ENCODE data around the gene OPHN1.
"Not testable (repeated sequence)": the region's sequence is repeated elsewhere in the genome, so short reads cannot be mapped to it uniquely, and the experiment has no call there.

OPHN1 gene

GRCh38 chrX:68326841-68327240 is 106.5 kb downstream of the OPHN1 start:
- not testable (repeated sequence) for H3K27ac ChIP-seq (ENCODE audit: low read depth, low read length); H3K36me3 ChIP-seq (ENCODE audit: control insufficient read depth in 1 of 2, insufficient read depth in 2 of 2, low read length in 2 of 2); H3K9me3 ChIP-seq (ENCODE audit: control insufficient read depth in 1 of 2, low read length in 2 of 2); H3K4me1 ChIP-seq (ENCODE audit: control insufficient read depth in 1 of 2, insufficient read depth in 2 of 2, low read length in 2 of 2); H3K27me3 ChIP-seq (ENCODE audit: control insufficient read depth in 1 of 2, insufficient read depth in 2 of 2, low read length in 2 of 2); H3K4me3 ChIP-seq (ENCODE audit: low read depth in 1 of 2, low read length in 2 of 2); H3K9ac ChIP-seq (ENCODE audit: low read depth in 1 of 2, low read length in 2 of 2)

GRCh38 chrX:68307769-68308168 is 125.5 kb downstream of the OPHN1 start:
- no peak overlapping the region for H3K4me3 ChIP-seq (ENCODE audit: low read depth in 1 of 2, low read length in 2 of 2)
- H3K9me3 ChIP-seq (ENCODE audit: control insufficient read depth in 1 of 2, low read length in 2 of 2): no peaks in the 10 kb centered on the region
- no peak overlapping the region for H3K27ac ChIP-seq (ENCODE audit: low read depth, low read length)
- H3K9ac ChIP-seq (ENCODE audit: low read depth in 1 of 2, low read length in 2 of 2): no peak overlapping the region
- no peaks in the 10 kb centered on the region for H3K36me3 ChIP-seq (ENCODE audit: control insufficient read depth in 1 of 2, insufficient read depth in 2 of 2, low read length in 2 of 2)
- H3K4me1 ChIP-seq (ENCODE audit: control insufficient read depth in 1 of 2, insufficient read depth in 2 of 2, low read length in 2 of 2): no peaks in the 10 kb centered on the region
- H3K27me3 ChIP-seq (ENCODE audit: control insufficient read depth in 1 of 2, insufficient read depth in 2 of 2, low read length in 2 of 2): no peaks in the 10 kb centered on the region

- H3K27me3 ChIP-seq (ENCODE audit: control insufficient read depth in 1 of 2, insufficient read depth in 2 of 2, low read length in 2 of 2): no peaks in the 10 kb centered on the region
- H3K4me3 ChIP-seq (ENCODE audit: low read depth in 1 of 2, low read length in 2 of 2): no peak overlapping the region
- H3K9ac ChIP-seq (ENCODE audit: low read depth in 1 of 2, low read length in 2 of 2): no peak overlapping the region
- no peaks in the 10 kb centered on the region for H3K4me1 ChIP-seq (ENCODE audit: control insufficient read depth in 1 of 2, insufficient read depth in 2 of 2, low read length in 2 of 2)
- H3K27ac ChIP-seq (ENCODE audit: low read depth, low read length): no peak overlapping the region
- no peaks in the 10 kb centered on the region for H3K36me3 ChIP-seq (ENCODE audit: control insufficient read depth in 1 of 2, insufficient read depth in 2 of 2, low read length in 2 of 2)
- no peaks in the 10 kb centered on the region for H3K9me3 ChIP-seq (ENCODE audit: control insufficient read depth in 1 of 2, low read length in 2 of 2)
Measured at GRCh38 chrX:68304602-68305001, 128.7 kb downstream of the OPHN1 start.

- H3K9me3 ChIP-seq (ENCODE audit: control insufficient read depth in 1 of 2, low read length in 2 of 2): no peaks in the 10 kb centered on the region
- no peaks in the 10 kb centered on the region for H3K27me3 ChIP-seq (ENCODE audit: control insufficient read depth in 1 of 2, insufficient read depth in 2 of 2, low read length in 2 of 2)
- H3K4me3 ChIP-seq (ENCODE audit: low read depth in 1 of 2, low read length in 2 of 2): no peak overlapping the region
- H3K27ac ChIP-seq (ENCODE audit: low read depth, low read length): no peak overlapping the region
- no peaks in the 10 kb centered on the region for H3K36me3 ChIP-seq (ENCODE audit: control insufficient read depth in 1 of 2, insufficient read depth in 2 of 2, low read length in 2 of 2)
- no peak overlapping the region for H3K9ac ChIP-seq (ENCODE audit: low read depth in 1 of 2, low read length in 2 of 2)
- no peaks in the 10 kb centered on the region for H3K4me1 ChIP-seq (ENCODE audit: control insufficient read depth in 1 of 2, insufficient read depth in 2 of 2, low read length in 2 of 2)
Measured at GRCh38 chrX:68299898-68300297, 133.4 kb downstream of the OPHN1 start.

- Histone ChIP-seq H3K9me3 (ENCODE audit: control insufficient read depth in 1 of 2, low read length in 2 of 2) (no peaks in the 10 kb centered on the region), H3K4me3 (ENCODE audit: low read depth in 1 of 2, low read length in 2 of 2) (no peak overlapping the region), H3K4me1 (ENCODE audit: control insufficient read depth in 1 of 2, insufficient read depth in 2 of 2, low read length in 2 of 2) (no peaks in the 10 kb centered on the region), H3K36me3 (ENCODE audit: control insufficient read depth in 1 of 2, insufficient read depth in 2 of 2, low read length in 2 of 2) (no peaks in the 10 kb centered on the region), H3K9ac (ENCODE audit: low read depth in 1 of 2, low read length in 2 of 2) (no peak overlapping the region), H3K27ac (ENCODE audit: low read depth, low read length) (no peak overlapping the region), H3K27me3 (ENCODE audit: control insufficient read depth in 1 of 2, insufficient read depth in 2 of 2, low read length in 2 of 2) (no peaks in the 10 kb centered on the region)
Measured at GRCh38 chrX:68292471-68292870, 140.8 kb downstream of the OPHN1 start.

- H3K9me3 ChIP-seq (ENCODE audit: control insufficient read depth in 1 of 2, low read length in 2 of 2): no peaks in the 10 kb centered on the region
- H3K4me3 ChIP-seq (ENCODE audit: low read depth in 1 of 2, low read length in 2 of 2): no peak overlapping the region
- H3K27ac ChIP-seq (ENCODE audit: low read depth, low read length): no peak overlapping the region
- no peaks in the 10 kb centered on the region for H3K4me1 ChIP-seq (ENCODE audit: control insufficient read depth in 1 of 2, insufficient read depth in 2 of 2, low read length in 2 of 2)
- no peaks in the 10 kb centered on the region for H3K27me3 ChIP-seq (ENCODE audit: control insufficient read depth in 1 of 2, insufficient read depth in 2 of 2, low read length in 2 of 2)
- no peak overlapping the region for H3K9ac ChIP-seq (ENCODE audit: low read depth in 1 of 2, low read length in 2 of 2)
- no peaks in the 10 kb centered on the region for H3K36me3 ChIP-seq (ENCODE audit: control insufficient read depth in 1 of 2, insufficient read depth in 2 of 2, low read length in 2 of 2)
Measured at GRCh38 chrX:68288127-68288526, 145.2 kb downstream of the OPHN1 start.

- Histone ChIP-seq H3K9ac (ENCODE audit: low read depth in 1 of 2, low read length in 2 of 2) (no peak overlapping the region), H3K27me3 (ENCODE audit: control insufficient read depth in 1 of 2, insufficient read depth in 2 of 2, low read length in 2 of 2) (no peaks in the 10 kb centered on the region), H3K4me1 (ENCODE audit: control insufficient read depth in 1 of 2, insufficient read depth in 2 of 2, low read length in 2 of 2) (no peaks in the 10 kb centered on the region), H3K27ac (ENCODE audit: low read depth, low read length) (no peak overlapping the region), H3K4me3 (ENCODE audit: low read depth in 1 of 2, low read length in 2 of 2) (no peak overlapping the region), H3K36me3 (ENCODE audit: control insufficient read depth in 1 of 2, insufficient read depth in 2 of 2, low read length in 2 of 2) (no peaks in the 10 kb centered on the region), H3K9me3 (ENCODE audit: control insufficient read depth in 1 of 2, low read length in 2 of 2) (no peaks in the 10 kb centered on the region)
Measured at GRCh38 chrX:68287419-68287818, 145.9 kb downstream of the OPHN1 start.

- no peak overlapping the region for H3K27ac ChIP-seq (ENCODE audit: low read depth, low read length)
- no peak overlapping the region for H3K9ac ChIP-seq (ENCODE audit: low read depth in 1 of 2, low read length in 2 of 2)
- H3K36me3 ChIP-seq (ENCODE audit: control insufficient read depth in 1 of 2, insufficient read depth in 2 of 2, low read length in 2 of 2): no peaks in the 10 kb centered on the region
- H3K27me3 ChIP-seq (ENCODE audit: control insufficient read depth in 1 of 2, insufficient read depth in 2 of 2, low read length in 2 of 2): no peaks in the 10 kb centered on the region
- H3K9me3 ChIP-seq (ENCODE audit: control insufficient read depth in 1 of 2, low read length in 2 of 2): no peaks in the 10 kb centered on the region
- H3K4me1 ChIP-seq (ENCODE audit: control insufficient read depth in 1 of 2, insufficient read depth in 2 of 2, low read length in 2 of 2): no peaks in the 10 kb centered on the region
- no peak overlapping the region for H3K4me3 ChIP-seq (ENCODE audit: low read depth in 1 of 2, low read length in 2 of 2)
Measured at GRCh38 chrX:68286980-68287379, 146.3 kb downstream of the OPHN1 start.

GRCh38 chrX:68286076-68286475 is 147.2 kb downstream of the OPHN1 start:
- H3K27ac ChIP-seq (ENCODE audit: low read depth, low read length): no peak overlapping the region
- no peaks in the 10 kb centered on the region for H3K27me3 ChIP-seq (ENCODE audit: control insufficient read depth in 1 of 2, insufficient read depth in 2 of 2, low read length in 2 of 2)
- no peaks in the 10 kb centered on the region for H3K9me3 ChIP-seq (ENCODE audit: control insufficient read depth in 1 of 2, low read length in 2 of 2)
- H3K9ac ChIP-seq (ENCODE audit: low read depth in 1 of 2, low read length in 2 of 2): no peak overlapping the region
- no peaks in the 10 kb centered on the region for H3K4me1 ChIP-seq (ENCODE audit: control insufficient read depth in 1 of 2, insufficient read depth in 2 of 2, low read length in 2 of 2)
- H3K4me3 ChIP-seq (ENCODE audit: low read depth in 1 of 2, low read length in 2 of 2): no peak overlapping the region
- no peaks in the 10 kb centered on the region for H3K36me3 ChIP-seq (ENCODE audit: control insufficient read depth in 1 of 2, insufficient read depth in 2 of 2, low read length in 2 of 2)

- Histone ChIP-seq H3K4me1 (ENCODE audit: control insufficient read depth in 1 of 2, insufficient read depth in 2 of 2, low read length in 2 of 2) (no peaks in the 10 kb centered on the region), H3K9ac (ENCODE audit: low read depth in 1 of 2, low read length in 2 of 2) (no peak overlapping the region), H3K27me3 (ENCODE audit: control insufficient read depth in 1 of 2, insufficient read depth in 2 of 2, low read length in 2 of 2) (no peaks in the 10 kb centered on the region), H3K27ac (ENCODE audit: low read depth, low read length) (no peak overlapping the region), H3K4me3 (ENCODE audit: low read depth in 1 of 2, low read length in 2 of 2) (no peak overlapping the region), H3K9me3 (ENCODE audit: control insufficient read depth in 1 of 2, low read length in 2 of 2) (no peaks in the 10 kb centered on the region), H3K36me3 (ENCODE audit: control insufficient read depth in 1 of 2, insufficient read depth in 2 of 2, low read length in 2 of 2) (no peaks in the 10 kb centered on the region)
Measured at GRCh38 chrX:68284281-68284904, 148.9 kb downstream of the OPHN1 start.

- no peaks in the 10 kb centered on the region for H3K4me1 ChIP-seq (ENCODE audit: control insufficient read depth in 1 of 2, insufficient read depth in 2 of 2, low read length in 2 of 2)
- H3K27ac ChIP-seq (ENCODE audit: low read depth, low read length): no peak overlapping the region
- H3K9ac ChIP-seq (ENCODE audit: low read depth in 1 of 2, low read length in 2 of 2): no peak overlapping the region
- no peaks in the 10 kb centered on the region for H3K27me3 ChIP-seq (ENCODE audit: control insufficient read depth in 1 of 2, insufficient read depth in 2 of 2, low read length in 2 of 2)
- no peaks in the 10 kb centered on the region for H3K9me3 ChIP-seq (ENCODE audit: control insufficient read depth in 1 of 2, low read length in 2 of 2)
- H3K36me3 ChIP-seq (ENCODE audit: control insufficient read depth in 1 of 2, insufficient read depth in 2 of 2, low read length in 2 of 2): no peaks in the 10 kb centered on the region
- H3K4me3 ChIP-seq (ENCODE audit: low read depth in 1 of 2, low read length in 2 of 2): no peak overlapping the region
Measured at GRCh38 chrX:68273887-68274286, 159.4 kb downstream of the OPHN1 start.
